NCI-H1694 treated with DMSO at 0.1 percent for 48 hours (cell line): Measurements from ENCODE around the gene CBFA2T3.
"Not testable (repeated sequence)": the region's sequence is repeated elsewhere in the genome, so short reads cannot be mapped to it uniquely, and the experiment has no call there.

Source experiments
- DNase-seq: peaks from one replicate; lab custom pipeline; 2025; lab: John Stamatoyannopoulos, UW

Gene CBFA2T3

GRCh38 chr16:89013111-89013510, 36.1 kb upstream of the CBFA2T3 start:
- no peak for DNase-seq

DNA sequence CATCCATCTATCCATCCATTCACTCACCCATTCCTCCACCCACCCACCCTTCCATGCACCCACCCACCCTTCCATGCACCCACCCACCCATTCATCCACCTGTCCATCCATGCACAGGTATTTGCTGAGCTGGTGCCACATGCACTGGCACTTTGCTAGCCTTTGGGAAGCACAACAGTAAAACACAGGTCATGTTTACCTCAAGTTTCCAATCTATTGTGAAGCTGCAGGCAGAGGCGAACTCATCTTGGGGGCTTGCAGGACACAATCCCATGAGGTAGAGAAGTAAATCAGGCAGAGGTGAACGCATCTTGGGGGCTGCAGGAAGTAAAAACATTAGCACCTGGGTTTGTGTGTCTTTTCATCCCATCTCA, 35.6 kb upstream of the CBFA2T3 start:
- no peak for DNase-seq

DNA sequence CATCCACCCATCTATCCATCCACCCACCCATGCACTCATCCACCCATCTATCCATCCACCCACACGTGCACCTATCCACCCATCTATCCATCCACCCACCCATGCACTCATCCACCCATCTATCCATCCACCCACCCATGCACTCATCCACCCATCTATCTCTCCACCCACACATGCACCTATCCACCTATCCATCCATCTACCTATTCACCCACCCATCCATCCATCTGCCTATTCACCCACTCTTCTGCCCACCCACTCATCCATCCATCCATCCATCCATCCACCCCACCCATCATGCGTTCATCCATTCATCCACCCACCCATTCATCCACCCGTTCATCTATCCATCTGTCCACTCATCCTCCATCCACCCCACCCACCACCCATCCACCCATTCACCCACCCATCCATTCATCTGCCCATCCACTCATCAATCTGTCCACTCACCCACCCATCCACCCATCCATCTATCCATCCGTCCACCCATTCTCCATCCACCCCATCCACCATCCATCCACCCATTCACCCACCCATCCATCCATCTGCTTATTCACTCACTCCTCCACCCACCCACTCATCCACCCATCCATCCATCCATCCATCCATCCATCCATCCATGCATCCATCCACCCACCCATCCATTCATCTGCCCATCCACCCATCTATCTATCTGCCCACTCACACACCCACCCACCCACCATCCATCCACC, 35.1 kb upstream of the CBFA2T3 start:
- no peak for DNase-seq

DNA sequence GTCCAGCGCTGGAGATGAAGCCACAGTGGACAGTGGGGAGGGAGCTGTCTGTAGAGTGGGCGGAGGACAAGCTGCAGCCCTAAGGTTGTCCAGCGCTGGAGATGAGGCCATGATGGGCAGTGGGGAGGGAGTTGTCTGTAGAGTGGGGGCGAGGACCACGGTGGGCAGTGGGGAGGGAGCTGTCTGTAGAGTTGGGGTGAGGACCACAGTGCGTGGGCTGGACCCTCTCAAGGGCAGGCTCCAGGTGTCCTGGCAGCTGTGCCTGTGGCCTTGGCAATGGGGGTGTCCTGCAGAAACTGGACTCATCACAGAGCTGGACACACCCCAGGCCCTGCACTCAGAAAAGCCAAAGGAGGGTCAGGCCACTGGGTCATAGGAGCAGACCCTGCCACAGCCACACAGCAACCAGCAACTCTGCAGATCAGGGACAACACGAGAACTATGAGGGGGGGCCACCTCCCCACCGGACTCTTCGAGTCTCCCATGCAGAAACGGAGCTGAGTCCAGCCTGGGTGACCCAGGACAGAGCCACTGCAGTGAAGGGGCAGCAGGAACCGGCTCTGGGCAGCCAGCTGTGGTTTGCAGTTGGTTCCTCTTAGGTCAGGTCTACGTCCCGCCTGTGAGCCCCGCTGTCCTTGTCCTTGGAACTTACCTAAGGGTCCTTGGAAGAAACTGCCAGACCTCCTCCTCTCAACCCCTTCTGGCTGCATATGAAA, 33.4 kb upstream of the CBFA2T3 start:
- DNase-seq: no peak

DNA sequence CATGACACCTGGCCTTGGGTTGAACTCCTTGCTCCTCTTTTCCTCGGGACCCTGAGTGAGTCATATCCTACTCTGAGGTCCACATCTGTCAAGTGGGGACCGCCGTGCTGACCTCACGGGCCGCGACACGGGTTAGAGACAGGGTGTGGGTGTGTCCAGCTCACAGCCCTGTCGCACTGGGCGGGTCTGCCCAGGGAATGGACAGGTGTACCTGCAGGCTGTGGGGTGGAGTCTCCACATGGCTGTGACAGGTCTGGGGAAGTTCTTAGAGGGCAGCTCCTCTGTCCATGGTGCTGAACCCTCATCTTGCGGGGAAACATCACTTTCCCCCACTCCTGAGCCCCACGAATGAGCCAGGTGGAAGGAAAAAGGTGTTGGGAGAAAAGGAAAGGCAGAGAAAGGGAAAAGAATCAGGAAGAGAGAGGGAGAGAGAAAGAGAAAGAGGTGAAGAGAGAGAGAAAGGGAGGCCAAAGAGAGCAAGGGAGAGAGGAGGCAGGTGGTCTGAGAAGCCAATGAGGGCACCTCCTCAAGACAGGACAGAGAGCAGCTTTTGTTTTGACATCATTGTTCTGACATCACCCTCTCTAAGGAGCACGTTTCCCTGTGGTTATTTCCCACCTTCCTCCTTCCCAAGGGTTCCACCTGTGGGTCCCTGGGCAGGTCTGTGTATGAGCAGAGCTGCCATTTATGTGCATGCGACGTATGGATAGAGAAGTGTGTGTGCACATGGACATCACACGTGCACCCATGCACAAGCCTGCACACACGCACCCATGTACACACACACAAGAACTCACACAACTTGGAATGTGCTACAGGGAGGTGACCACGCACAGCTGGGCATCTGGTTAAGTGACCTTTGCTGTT, 32.6 kb upstream of the CBFA2T3 start:
- DNase-seq: no peak

- not testable (repeated sequence) for DNase-seq
Observed at GRCh38 chr16:89008796-89009195, 31.8 kb upstream of the CBFA2T3 start.

DNA sequence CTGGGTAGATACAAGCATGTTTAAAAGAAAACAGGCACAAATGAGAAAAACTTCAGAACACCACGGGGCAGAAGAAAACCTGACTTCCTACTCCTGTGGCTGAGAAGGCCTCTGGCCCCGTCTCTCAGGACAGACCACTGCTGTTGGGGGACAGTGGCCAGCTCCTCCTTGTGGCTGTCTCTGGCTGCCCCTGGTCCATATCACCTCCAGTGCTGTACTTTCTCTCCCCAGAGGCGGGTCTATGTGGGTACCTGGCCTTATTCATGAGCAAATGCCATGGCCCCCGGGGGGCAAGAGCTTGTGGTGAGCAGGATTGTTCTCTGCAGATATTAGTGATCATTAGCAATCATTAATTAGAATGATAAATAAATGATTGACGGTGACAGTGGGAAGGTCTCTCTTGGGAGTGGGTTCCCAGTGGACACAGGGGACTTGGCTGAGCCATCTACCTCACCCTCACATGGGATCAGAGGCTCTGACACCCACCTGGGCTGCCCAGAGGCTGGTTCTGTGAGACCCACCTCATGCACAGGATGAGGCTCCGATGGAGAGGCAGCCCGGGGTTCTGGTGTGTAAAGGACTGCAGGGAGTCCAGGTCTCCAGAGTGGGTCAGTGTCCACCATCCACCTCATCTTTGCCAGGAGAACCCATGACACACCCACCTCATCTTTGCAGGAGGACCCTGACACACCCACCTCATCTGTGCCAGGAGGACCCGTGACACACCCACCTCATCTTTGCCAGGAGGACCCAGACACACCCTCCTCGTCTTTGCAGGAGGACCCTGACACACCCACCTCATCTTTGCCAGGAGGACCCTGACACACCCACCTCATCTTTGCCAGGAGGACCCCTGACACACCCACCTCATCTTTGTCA, 30.6 kb upstream of the CBFA2T3 start:
- no peak for DNase-seq

- DNase-seq: no peak
Observed at GRCh38 chr16:89006036-89006752, 29.2 kb upstream of the CBFA2T3 start.

DNA sequence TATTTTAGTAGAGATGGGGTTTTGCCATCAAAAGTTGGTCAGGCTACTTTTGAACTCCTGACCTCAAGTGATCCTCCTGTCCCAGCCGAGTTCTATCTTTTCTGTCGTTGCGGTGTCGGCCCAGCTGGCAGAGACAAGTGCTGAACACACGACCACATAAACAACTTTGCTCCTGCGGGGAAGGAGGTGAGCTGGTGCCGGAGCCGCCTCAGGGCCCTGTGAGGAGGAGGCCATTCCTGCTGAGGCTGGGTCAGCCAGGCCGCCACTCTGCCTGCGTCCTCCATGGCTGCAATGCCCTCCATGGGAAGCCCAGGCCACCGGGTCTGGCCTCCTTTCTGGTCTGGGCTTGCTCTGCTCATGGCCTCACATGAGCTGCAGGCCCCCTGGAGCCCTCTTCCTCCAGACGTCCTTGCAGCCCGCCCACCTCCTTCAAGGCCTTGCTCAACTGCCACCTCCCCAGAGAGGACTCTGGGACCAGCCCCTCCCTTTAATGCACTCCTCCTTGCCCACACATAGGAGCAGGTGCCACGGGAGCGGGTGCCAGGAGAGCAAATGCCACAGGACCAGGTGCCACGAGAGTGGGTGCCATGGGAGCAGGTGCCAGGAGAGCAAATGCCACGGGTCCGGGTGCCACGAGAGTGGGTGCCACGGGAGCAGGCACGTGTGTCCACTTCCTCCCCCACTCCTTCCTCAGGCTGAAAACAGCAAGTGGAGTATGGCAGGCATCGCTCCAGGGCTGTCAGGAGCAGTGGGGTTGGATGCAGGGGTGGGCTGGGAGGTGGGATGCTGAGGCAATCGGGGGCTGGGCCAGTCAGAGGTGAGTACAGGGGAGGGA, 28.4 kb upstream of the CBFA2T3 start:
- DNase-seq: no peak

DNA sequence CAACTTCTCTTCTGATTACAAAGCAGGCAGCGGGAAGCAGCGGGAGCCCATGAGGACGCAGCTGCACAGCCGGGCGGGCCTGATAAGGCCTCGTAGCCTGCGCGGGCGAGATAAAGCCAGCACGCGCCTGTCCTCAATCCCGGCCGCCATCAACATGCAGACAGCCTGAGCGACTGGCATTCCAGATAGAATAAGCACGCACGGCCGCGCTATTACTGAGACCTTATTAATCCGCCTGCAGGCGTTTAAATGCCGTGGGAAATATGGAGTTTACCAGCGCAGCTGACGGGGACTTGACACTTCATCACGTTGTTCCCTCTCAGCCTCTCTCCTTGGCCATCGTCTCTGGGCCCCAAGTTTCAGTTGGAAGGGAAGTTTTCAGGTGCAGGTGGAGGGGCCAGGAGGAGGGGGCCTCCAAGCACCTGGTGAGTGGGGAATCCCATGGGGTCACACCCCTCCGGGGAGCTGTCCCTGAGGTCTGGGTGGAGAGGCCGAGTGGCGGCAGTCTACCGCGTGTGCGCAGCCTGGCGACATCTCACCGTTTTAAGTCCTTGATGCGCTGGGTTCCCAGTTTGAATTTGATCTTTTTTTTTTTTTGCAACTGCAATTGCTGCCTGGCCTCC, 27.3 kb upstream of the CBFA2T3 start:
- no peak for DNase-seq

GRCh38 chr16:89003831-89004208, 26.8 kb upstream of the CBFA2T3 start:
- DNase-seq: no peak

DNA sequence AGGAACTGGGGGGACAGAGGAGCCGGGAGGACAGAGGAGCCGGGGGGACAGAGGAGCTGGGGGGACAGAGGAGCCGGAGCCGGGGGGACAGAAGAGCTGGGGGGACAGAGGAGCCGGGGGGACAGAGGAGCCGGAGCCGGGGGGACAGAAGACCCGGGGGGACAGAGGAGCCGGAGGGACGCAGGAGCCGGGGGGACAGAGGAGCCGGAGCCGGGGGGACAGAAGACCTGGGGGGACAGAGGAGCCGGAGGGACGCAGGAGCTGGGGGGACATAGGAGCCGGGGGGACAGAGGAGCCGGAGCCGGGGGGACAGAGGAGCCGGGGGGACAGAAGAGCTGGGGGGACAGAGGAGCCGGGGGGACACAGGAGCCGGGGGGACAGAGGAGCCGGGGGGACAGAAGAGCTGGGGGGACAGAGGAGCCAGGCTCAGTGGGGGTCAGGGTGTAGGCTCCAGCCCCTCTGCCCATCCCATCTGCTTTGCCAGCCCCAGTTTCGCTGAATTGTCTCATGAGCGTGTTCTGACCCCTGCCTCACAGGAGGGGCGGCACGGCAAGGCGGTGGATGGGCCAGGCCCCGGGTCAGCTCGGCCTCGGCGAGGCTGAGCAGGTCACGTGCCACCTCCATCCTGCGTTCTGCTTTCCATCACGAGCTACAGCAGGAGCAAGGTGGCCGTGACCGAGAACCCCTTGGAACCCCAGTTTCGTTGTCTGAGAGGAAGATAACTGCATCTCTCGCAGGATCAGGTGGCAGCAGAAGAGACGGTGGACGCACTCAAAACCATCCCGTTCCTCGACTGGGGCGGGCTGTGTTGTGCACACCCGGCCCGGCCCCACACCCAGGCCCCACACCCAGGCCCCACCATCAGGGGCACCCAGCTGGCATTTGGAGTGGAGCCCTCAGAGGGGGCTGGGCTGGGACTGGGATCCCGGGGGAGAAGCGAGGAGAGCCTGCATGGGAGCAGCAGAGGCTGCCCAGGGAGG, 26.1 kb upstream of the CBFA2T3 start:
- DNase-seq: no peak

GRCh38 chr16:89002081-89002480, 25.1 kb upstream of the CBFA2T3 start:
- DNase-seq: not testable (repeated sequence)

GRCh38 chr16:89001117-89002027, 24.4 kb upstream of the CBFA2T3 start:
- no peak for DNase-seq

DNA sequence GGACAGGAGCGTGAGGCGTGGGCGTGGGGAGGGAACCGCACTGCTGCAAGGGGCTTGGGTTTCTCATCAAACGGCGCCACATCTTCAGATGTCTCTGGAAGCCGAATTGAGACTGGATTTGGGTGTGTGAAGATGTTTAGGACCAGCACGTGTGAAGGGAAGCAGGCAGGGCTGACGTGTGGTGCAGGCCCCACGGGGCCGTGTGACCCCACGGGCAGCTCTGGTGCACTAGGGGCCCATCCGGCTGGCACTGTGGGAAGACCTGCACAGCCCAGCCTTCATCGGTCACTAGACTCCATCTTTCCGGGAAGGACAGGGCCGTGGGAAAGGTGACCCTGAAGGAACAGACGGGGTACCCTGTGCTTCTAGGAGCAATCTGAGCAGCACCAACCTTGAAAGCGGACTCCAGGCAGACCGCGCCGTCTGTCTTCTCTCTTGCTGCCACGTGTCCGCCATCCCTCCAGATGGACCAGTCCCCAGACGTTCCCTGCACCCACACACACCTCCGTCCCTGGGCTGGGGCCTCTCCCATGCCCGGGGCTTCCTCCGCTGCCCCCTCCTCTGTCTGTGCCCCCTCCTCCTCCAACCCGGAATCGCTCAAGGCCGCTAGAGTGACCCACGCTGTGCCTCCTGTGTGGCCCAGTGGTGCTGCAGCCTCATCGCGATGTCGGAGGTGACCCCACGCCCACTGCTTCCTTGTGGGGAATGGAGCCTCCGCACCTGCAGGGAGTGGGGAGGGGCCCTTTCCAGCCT, 23.4 kb upstream of the CBFA2T3 start:
- no peak for DNase-seq

DNA sequence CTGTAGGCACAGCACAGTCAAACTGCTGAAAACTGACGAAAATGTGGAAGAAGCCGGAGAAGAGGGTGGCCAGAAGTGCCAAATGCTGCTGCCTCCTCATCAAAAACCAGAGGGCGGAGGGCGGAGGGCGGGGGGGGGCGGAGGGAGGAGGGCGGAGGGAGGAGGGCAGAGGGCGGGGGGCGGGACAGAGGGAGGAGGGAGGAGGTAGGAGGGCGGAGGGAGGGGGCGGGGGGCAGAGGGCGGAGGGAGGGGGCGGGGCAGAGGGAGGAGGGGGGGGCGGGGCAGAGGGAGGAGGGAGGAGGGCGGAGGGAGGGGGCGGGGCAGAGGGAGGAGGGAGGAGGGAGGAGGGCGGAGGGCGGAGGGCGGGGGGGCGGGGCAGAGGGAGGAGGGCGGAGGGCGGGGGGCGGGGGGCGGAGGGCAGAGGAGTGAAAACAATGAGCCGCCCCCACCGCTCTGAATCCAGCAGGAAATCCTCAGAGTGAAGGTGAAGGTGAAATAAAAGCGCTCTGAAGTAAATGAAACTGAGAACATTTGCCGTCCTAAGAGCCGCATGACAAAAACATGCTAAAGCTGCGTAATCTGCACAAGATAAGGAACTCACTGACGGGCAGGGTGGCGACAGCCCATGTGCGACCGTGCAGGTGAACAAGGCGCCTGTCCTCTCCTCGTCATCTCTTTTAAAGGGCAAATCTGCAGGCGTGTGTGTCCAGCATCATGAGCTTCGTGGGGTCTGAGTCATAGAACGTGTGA, 22.6 kb upstream of the CBFA2T3 start:
- no peak for DNase-seq
